GM12874 (cell line): Measurements from ENCODE around the gene CENPT.

ENCODE experiments used
- TF ChIP-seq, protein P1 (sequence below): IDR thresholded peaks from 2 replicates; pipeline ENCODE4 v1.5.1; 2011; ENCODE audit warnings: low read depth, mild to moderate bottlenecking, control low read depth, low read length, moderate library complexity; ENCODE audit not compliant: insufficient read depth

CENPT gene

DNA sequence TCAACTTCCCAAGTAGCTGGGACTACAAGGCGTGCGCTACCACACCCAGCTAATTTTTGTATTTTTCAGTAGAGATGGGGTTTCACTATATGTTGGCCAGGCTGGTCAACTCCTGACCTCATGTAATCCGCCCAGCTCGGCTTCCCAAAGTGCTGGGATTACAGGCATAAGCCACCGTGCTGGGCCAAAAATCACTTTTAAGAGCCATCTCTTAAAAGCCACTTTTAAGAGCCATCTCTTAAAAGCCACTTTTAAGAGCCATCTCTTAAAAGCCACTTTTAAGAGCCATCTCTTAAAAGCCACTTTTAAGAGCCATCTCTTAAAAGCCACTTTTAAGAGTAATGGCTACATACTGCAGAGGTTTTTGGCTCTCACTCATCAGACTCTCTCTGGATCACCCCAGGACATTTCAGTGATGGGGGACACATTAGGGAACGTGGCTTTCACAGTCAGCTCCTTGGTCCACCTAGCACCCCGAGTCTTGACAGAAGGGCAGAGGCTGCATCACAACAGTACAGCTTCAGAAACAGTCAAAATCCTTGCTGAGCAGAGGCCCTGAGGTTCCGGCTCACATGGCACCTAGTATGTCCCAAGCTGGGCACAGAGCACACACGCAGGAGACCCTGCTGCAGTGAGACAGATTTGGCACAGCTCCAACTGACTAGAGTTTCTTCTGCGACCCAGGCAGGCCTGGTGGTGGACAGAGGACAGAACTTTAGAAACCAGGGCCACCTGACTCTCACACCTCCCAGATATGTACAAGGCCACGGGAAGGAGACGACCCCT, 64.7 kb downstream of the CENPT start:
- TF ChIP-seq, protein P1, sequence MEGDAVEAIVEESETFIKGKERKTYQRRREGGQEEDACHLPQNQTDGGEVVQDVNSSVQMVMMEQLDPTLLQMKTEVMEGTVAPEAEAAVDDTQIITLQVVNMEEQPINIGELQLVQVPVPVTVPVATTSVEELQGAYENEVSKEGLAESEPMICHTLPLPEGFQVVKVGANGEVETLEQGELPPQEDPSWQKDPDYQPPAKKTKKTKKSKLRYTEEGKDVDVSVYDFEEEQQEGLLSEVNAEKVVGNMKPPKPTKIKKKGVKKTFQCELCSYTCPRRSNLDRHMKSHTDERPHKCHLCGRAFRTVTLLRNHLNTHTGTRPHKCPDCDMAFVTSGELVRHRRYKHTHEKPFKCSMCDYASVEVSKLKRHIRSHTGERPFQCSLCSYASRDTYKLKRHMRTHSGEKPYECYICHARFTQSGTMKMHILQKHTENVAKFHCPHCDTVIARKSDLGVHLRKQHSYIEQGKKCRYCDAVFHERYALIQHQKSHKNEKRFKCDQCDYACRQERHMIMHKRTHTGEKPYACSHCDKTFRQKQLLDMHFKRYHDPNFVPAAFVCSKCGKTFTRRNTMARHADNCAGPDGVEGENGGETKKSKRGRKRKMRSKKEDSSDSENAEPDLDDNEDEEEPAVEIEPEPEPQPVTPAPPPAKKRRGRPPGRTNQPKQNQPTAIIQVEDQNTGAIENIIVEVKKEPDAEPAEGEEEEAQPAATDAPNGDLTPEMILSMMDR: no peak

DNA sequence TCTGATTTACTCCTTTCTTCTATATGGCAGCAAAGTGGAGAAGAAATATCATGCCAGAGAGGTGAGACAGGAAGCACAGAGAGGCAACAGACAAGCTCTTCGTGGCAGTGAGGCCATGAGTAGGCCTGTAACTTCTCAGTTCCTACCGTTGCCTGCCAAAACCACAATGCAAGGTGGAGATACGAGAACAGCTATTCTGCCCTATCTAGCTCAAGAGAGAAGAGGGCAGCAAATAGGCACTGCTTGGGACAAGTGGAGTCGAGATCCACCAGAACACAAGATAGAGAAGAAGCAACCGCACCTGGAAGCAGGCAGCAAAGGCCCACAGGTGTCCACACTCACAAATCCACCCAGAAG, 66.0 kb downstream of the CENPT start:
- TF ChIP-seq, protein P1: no peak

DNA sequence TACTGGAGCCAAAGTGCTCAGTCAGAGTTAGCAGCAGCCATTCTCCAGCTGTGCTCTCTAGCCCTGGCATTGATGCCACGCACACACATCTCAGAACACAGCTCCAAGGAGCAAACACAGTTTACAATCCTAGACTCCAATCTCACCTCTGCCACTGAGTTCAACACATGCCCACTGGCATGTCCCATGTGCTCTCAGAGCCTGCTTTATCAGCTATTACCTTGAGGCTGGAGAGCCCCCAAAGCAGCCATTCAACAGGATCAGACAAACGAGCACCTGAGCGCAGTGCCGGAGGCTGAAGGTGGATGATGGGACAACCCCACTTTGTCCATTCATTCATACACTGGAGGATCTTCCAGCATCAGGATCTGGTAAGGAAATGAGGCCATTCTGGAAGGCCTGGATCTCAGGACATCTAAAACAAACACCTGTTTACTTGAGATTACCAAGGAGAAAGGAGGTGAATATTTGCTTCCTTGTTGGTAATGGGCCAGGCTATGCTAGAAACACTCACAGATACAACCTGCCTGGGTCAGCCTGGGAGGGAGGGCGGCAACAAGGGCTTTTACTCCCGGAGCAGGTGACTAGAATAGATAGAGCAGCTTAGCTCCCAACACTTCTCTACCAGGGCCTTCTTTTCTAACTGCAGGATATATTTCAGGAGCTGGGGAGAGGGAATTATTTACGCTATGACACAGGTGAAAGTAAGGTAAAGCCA, 66.5 kb downstream of the CENPT start:
- TF ChIP-seq, protein P1: no peak

DNA sequence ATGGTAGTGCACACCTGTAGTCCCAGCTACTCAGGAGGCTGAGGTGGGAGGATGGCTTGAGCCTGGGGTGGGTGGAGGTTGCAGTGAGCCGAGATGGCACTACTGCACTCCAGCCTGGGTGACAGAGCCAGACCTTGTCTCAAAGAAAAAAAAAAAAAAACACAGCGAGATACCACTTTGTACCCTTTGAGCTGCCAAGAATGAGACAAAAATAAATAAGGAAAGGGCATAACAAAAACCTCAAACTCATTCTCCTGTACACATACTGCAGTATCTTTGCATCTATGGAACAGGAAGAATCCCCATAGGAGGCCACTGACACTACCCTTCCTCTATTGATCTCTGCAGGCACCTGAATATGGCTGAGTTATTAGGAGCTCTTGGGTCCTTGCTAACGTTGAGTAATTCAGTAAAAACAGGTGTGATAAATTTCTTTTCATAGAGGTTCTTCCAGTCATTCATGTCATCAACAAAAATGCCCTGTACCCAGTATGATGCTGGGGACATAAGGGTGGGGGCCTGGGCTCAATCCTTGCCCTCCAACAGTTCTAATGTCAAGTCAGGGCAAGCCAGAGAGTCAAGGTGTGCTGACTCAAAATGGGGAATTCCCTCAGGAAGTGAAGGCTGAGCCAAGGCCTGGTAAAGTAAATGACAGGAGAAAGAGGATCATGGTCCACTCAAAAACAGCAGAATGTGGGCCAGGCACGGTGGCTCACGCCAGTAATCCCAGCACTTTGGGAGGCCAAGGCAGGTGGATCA, 68.1 kb downstream of the CENPT start:
- TF ChIP-seq, protein P1: no peak
